ENCODE measurements around the gene DAPK1.

GRCh38 chr9:87751423-87751822, 253.8 kb downstream of the DAPK1 start:
- TF ChIP-seq CTCF (IDR thresholded peaks at IDR 0.05; ENCODE audit: poor library complexity) (no peak), EZH2phosphoT487 (IDR thresholded peaks at IDR 0.05; ENCODE audit: low read depth, severe bottlenecking, unreplicated experiment) (no peak), EZH2 (IDR thresholded peaks at IDR 0.05; ENCODE audit: borderline replicate concordance) (no peak)
